ENCODE measurements around the gene MAP3K19.

The MAP3K19 gene

DNA sequence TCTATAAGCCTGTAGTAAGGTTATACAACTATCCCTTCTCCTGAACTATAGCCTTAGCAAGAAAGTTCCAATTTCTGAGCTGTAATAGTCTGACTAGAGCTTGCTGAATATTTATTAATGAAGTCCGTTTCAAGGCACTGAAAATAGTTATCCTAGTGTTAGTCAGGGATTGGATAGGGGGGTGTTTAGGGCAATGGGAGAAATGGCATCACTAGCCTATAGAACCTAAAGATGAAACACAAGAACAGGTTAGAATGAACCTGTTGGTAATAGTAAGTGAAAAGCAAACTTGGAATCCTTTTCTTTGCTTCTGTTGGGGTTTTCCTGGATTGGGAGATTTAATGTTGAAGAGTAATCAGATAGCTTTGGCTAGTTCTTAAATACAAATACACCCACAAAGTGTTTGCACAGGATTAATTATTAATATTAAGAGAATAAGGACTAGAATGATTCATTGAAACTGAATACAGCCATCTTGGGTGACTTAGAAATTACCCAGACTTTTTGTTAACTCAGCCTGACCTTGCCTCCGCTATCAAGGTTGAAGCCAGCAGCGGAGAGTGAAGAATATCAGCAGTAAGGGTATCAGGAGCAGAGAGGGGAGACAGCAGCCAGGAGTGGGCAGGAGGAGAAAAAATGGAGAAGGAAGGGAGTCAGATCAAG lies 114.3 kb downstream of the MAP3K19 start:
- DNase-seq (ENCODE audit: low spot score) = no peak

DNA sequence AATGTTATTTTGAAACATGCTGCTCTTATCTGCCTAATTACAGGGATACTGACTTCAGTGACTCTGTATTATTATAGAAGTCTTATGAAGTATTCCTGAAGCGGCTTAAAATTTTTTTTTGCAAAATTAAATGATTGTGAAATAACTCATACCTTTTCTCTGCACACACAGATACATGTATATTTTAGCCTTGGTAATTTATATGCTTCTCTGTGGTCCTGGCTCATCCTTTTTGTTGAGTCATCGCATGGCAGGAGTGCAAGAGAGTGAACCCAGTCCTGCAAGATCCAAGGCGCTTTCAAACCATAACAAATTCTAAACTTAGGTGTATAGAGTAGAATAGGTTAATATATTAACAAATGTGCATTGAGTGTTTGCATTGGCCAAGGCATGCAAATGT lies 120.1 kb downstream of the MAP3K19 start:
- no peak for DNase-seq (ENCODE audit: low spot score)

- no peak for DNase-seq (ENCODE audit: low spot score)
Observed at GRCh38 chr2:134926231-134926931, 120.9 kb downstream of the MAP3K19 start.

DNA sequence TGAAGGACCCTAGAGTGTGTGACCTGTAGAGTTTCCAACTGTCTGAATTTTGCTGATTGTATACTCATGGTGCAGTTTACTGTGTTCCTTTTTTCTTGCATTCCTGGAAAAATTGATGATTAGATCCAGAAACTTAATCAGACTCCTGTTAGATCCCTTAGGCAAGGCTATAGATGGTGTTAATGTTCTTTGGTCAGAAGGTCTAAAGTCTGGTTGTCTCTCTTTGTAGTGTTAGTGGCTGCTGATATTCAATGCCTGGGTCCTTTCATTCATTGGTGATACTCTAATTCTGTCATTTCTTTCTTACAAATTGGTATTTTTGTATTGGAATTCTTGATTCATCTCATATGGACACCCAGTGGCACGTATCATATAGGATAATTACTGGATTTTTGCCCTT lies 122.3 kb downstream of the MAP3K19 start:
- no peak for DNase-seq (ENCODE audit: low spot score)

DNA sequence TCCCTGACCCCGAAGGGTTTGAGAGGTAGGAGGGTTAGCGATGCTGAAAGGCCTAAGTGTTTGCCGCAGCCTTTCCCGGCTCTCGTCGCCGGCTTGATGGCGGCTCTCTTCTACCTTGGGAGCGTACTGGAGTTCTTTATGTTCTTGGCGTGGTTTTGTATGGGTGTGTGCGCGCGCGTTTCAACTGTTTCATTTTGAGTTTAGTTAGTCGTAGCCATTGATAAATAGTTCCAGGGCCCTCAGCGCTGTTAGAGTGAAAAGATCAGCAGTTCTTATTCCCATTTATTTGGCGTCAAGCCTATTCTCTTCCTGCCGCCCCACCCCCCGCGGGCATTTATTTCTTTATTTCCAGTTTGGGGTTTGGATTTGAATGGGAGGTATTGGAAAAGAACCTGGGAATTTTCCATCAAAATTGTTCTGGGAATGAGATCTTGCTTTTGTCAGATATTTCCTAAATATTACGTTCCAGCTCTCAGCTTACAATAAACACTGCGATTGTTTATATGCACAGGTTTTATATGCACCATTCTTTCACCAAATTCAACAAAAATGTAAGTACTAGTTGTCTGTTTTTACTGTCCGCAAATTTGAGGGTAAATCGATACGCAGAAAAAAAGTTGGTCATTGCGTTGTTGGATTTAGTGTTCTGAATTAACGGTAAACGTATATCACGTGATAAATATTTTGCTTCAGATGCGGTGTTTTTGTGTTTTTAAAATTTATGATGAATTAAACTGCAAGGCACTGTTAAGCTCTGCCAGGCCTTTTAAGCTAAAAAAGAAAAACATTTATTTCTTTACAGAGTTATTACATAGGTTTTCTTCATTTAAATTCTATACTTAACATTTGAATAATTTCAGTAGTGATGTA lies 127.7 kb downstream of the MAP3K19 start:
- no peak for DNase-seq (ENCODE audit: low spot score)

GRCh38 chr2:134918526-134919340 lies 128.5 kb downstream of the MAP3K19 start, which contains the start of gene CCNT2:
Gene CCNT2 (plus strand): TSS chr2:134918822. CDS start chr2:134918855, 33 bp downstream.
- peak; percentile 100 for DNase-seq (ENCODE audit: low spot score)

- DNase-seq (ENCODE audit: low spot score) = no peak
Observed at GRCh38 chr2:134917888-134918525, 129.2 kb downstream of the MAP3K19 start.

GRCh38 chr2:134917360-134917865 lies 129.8 kb downstream of the MAP3K19 start:
- DNase-seq (ENCODE audit: low spot score) = peak; percentile 45

Data from ecto neural progenitor cell (in vitro differentiated cells).